NCI-H748 (cell line): ENCODE data around the gene LUM.
"Not testable (repeated sequence)": the region's sequence is repeated elsewhere in the genome, so short reads cannot be mapped to it uniquely, and the experiment has no call there.

Experiments used
- DNase-seq: peaks from one replicate; lab custom pipeline; 2025; ENCODE audit not compliant: unreplicated experiment; lab: John Stamatoyannopoulos, UW

LUM gene

GRCh38 chr12:91110311-91110924 lies 876 bp downstream of the LUM start:
- DNase-seq: no peak

DNA sequence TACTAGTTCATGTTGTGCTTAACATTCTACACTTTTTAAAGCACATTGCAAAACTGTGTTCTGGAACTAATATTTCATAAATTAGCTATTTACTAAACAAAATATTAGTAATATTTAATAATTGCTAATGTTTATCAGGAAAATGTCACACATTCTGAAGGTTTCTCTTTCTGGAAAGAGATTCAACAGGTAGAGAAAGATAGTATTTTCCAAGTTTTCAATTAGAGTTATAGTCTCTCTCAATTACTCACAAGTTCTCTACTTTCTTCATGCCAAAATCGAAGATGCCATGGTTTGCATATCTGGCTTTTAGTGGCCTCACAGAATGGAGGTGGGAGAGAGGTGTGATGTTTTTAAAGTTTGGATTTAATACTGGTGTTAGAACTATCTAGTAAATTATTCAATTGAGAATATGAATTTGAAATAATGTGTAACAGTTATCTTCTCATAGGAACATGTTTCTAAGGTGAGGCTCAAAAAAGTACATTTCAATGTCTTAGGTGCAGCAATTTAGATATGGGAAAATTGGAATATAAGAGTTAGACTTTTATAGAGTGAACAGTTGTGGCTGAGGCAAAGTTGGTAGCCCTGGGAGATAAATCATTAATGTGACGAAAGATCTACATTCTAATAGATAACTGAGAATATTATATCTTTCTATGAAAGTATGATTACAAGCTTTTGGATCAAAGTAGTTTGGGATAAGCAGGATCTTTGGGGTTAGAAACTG lies 1.5 kb downstream of the LUM start:
- DNase-seq: no peak

GRCh38 chr12:91109148-91109564 lies 2.1 kb downstream of the LUM start:
- DNase-seq: peak; percentile 60

- DNase-seq: no peak
These were observed 3.0 kb downstream of the LUM start for GRCh38 chr12:91108196-91108755.

GRCh38 chr12:91106283-91106682 lies 5.0 kb downstream of the LUM start:
- DNase-seq: no peak

DNA sequence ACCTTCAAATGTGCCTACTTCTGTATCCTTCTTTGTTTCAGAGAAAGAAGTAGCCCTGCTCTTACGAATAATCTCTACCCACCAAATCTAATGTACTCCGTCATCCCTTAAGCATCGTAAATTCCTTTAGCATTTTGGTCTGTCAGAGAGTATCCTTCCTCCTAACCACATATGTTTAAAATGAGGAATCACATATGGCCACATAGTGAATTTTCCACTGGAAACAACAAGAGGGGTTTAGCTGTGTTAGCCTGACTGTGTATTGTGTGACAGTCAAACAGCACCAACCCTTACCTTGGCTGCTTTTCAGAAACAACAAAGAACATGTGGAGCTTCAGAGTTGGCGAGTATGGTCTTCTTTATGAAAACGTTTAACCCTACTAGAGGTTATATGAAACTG lies 5.5 kb downstream of the LUM start:
- DNase-seq: no peak

- DNase-seq: no peak
These were observed 6.4 kb downstream of the LUM start for GRCh38 chr12:91104812-91105466.

- no peak for DNase-seq
These were observed 7.7 kb downstream of the LUM start for GRCh38 chr12:91103624-91104023.

GRCh38 chr12:91103101-91103500 lies 8.2 kb downstream of the LUM start:
- no peak for DNase-seq

- no peak for DNase-seq
These were observed 10.4 kb downstream of the LUM start for GRCh38 chr12:91100906-91101305.

DNA sequence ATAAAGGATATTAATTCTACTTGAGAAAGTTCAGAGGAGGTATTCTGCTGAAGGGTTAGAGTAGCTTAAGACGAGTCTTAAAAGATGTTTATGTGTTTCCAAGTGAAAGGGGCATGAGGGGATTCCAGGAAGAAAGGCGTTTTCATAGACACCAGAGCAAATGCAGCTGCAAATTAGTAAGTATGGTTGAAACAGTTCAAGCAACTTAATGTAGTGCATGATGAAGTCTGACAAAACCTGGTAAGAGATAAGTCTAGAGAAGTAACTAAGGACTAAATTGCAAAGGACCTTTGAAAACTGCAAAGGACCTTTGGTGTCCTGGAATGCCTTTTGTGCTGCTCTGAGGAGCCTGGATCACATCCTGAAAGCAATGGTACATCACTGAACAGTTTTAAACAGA lies 11.5 kb downstream of the LUM start:
- no peak for DNase-seq

DNA sequence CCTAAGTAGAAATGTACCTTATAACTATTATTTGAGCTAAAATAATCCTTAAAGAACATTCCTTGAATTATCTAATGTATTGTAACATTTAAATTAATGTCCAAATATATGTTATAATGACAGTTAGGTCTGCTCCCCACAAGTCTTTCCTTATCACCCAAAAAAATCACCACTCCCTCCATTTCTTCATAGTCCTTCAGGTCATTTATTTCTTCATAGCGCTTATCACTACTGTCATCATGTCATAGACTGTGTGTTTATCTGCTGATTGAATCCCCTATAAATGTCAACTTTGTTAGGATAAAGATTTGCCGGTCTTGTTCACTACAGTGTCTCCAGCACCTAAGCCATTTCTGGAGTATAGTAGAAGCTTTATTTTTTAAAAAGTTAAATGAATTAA lies 12.0 kb downstream of the LUM start:
- DNase-seq: no peak

DNA sequence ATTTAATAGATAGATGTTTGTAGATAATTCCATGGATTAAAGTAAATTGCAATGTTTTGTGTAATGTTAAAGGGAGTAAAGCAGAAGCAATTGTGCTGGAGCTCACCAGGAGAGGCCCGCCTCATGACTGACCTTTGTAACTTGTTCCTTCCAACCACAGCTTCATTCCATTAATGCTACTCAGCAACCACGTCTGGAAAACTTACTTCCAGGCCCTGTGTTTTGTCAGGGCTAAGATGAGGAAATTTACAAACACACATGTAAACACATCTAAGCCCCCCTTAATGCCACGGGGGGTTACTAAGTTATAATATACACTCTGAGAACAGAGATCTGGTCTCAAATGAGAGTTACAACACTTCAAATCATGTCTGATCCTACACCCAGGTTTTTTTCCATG lies 12.4 kb downstream of the LUM start:
- DNase-seq: no peak

- no peak for DNase-seq
These were observed 12.8 kb downstream of the LUM start for GRCh38 chr12:91098461-91098860.

- DNase-seq: no peak
These were observed 16.3 kb downstream of the LUM start for GRCh38 chr12:91094957-91095356.

- no peak for DNase-seq
These were observed 17.1 kb downstream of the LUM start for GRCh38 chr12:91094032-91094662.

GRCh38 chr12:91093341-91093740 lies 18.0 kb downstream of the LUM start:
- DNase-seq: no peak

- DNase-seq: no peak
These were observed 19.2 kb downstream of the LUM start for GRCh38 chr12:91091916-91092715.

- DNase-seq: not testable (repeated sequence)
These were observed 21.3 kb downstream of the LUM start for GRCh38 chr12:91089953-91090352.

GRCh38 chr12:91080041-91080440 lies 31.3 kb downstream of the LUM start:
- DNase-seq: no peak

DNA sequence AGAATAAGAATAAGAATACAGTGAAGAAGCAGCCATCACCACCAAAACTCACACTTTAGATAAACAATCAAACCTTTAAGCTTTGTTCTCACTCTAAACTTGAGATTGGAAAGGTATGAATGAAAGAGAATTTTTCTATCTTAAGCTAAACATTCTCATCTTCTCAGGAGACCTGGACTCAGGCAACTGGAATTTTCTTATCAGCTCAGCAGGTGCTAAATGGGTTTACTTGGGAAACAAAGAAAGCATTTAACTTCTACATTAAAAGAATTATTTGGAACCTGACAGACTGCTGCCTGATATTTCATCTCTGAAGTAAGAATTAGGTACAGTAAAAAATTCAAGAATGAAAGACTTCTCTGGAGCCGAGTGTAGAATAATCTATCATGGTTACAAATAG lies 32.8 kb downstream of the LUM start:
- no peak for DNase-seq
